NCI-H345 (cell line): ENCODE measurements around the gene LUC7L2.
"Not testable (repeated sequence)": the region's sequence is repeated elsewhere in the genome, so short reads cannot be mapped to it uniquely, and the experiment has no call there.

Experiments used
- DNase-seq: peaks from one replicate; lab custom pipeline; 2025; lab: John Stamatoyannopoulos, UW

The LUC7L2 gene

GRCh38 chr7:139357729-139358506 is 1.8 kb upstream of the LUC7L2 start:
- DNase-seq = not testable (repeated sequence)

DNA sequence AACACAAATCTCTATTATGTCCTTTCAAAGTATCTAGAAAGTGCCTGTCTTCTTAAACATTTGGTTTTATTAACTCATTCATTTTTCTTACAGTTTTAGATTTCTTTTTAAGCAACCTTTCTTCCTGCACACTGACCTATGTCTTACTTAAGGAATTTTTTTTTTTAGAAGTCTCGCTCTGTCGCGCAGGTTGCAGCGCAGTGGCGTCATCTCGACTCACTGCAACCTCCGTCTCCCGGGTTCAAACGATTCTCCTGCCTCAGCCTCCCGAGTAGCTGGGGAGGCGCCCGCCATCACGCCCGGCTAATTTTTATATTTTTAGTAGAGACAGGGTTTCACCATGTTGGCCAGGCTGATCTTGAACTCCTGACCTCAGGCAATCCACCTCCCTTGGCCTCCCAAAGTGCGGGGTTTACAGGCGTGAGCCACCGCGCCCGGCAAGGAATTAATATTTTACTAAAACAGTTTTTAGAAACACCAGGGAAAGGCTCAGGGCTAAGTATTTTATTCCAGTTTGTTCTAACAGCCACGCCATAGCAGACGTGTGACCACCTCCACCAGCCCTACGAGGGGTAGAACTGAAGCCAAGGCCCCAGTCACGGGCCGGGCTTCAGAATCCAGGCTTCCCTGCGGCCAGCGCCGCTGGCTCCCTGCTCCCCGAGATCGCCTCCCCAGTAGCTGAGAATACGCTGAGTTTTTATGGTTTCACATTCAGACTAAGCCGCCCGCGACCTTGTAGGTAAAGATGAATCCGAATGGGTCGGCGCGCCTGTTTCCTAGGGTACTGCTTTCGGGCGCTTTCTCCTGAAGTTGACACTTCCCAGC is 941 bp upstream of the LUC7L2 start:
- DNase-seq = no peak

- DNase-seq = peak; percentile 97
Measured at GRCh38 chr7:139360210-139360947, 685 bp downstream of the LUC7L2 start.

GRCh38 chr7:139360948-139361307 is 1.2 kb downstream of the LUC7L2 start:
- DNase-seq = no peak

DNA sequence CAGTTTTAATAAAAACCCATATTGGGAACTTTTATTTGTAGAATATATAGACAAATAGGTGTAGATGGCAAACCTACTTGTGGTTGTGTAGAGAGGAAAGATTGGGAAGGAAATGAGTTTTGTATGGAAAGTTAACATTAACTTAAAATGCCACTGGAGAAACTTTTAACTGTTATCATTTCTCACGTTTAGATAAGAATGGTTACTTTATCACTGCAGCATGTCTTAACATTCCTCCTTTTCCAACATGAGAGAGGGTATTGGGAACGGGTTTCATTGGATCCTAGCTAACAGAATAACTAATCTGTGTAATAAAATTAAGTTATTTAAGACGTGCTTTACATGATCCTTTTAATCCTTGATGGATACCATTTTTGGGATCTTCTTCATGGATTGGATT is 1.8 kb downstream of the LUC7L2 start:
- no peak for DNase-seq

- no peak for DNase-seq
Measured at GRCh38 chr7:139362302-139362701, 2.6 kb downstream of the LUC7L2 start.

DNA sequence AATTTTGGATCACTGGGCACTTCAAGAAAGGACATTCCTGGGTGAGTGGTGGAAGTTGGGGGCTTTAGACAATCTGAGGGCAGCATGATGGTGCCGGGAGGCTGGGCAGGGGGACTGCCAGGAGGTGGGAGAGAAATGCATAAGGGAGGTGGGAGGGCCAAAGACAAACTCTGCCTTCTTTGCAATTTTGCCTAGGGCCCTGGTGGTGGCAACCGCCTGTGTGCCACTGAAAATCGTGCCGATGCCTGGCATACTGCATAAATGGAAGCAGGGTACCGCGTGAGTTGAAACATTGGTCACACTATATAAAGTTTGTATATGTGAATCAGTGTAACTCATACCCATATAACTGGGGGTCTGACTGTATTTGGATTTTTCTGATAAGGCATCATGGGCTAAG is 3.3 kb downstream of the LUC7L2 start:
- no peak for DNase-seq

DNA sequence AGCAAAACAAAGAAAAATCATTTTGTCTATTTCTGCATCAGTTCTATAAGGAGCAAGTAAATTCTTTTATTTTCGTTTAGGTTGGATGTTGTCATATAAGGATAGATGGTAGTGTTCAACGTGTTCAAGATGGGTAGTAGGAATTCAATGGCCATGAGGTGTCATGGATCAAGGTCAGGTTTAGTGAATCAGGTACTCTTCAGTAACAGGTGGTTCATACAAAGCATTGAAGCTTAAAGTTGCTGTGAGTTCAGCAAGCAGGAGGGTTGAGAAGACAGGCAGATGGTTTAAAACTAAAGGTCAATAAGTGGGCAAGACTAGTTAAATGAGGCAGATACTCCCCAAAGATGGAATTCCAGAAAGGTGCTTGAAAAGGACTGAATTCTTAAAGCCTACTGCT is 5.6 kb downstream of the LUC7L2 start:
- no peak for DNase-seq

DNA sequence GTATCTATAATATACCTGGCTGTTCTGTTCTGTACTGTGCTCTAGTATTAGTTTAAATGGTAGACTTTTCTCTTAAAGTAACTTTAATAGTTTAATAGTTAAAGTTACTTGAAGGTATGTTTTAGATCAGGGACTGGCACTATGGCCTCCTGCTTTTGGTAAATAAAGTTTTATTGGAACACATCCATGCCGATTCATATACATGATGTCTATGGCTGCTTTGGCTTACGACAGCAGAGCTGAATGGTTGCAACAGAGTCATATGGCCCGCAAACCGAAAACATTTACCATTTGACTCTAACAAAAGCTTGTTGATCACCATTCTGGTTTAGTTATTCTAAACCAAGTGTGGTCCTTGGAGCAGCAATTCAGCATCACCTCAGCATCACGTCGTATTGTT is 6.7 kb downstream of the LUC7L2 start:
- DNase-seq = no peak

- no peak for DNase-seq
Measured at GRCh38 chr7:139367438-139368155, 7.9 kb downstream of the LUC7L2 start.

DNA sequence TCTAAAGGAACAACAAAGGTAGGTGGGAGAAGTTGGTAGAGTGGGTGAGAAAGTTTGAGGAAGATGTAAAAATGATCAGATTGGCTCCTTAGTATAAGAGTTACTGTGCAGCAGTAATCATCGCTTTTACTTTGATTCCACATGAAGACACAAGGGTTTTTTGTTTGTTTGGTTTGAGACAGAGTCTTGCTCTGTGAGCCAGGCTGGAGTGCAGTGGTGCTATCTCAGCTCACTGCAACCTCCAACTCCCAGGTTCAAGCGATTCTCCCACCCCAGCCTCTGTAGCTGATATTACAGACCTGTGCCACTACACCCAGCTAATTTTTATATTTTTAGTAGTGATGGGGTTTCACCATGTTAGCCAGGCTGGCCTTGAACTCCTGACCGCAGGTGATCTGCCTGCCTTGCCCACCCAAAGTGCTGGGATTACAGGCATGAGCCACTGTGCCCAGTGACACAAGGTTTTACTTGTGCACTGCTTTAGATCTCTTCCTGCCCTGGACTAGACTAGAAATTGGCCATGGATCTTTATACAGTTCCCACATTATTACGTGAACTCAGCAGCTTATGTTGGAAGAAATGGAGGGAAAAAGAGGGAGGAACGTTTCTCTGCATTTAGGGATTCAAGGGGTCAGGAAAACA is 10.7 kb downstream of the LUC7L2 start:
- DNase-seq = no peak

DNA sequence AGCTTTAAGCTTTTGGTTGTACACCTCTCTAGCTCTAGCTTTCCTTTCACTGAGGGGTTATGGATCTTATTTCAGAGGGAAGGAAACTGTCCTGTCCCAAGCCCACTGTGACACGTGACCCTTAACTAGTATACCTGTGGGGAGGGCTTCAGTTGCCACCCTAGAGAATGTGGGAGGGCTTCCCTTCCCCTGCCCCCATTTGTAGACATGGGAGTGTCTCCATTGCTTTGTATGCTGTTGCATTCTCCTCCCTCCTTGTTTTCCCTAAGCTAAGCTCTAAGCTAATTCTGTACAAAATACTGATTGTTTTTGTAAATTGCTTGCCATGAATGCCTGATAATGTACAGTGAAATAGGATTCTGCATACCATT is 11.2 kb downstream of the LUC7L2 start:
- no peak for DNase-seq

GRCh38 chr7:139374246-139374645 is 14.6 kb downstream of the LUC7L2 start:
- DNase-seq = no peak

- no peak for DNase-seq
Measured at GRCh38 chr7:139382439-139382838, 22.7 kb downstream of the LUC7L2 start.

GRCh38 chr7:139384611-139385010 is 24.9 kb downstream of the LUC7L2 start:
- DNase-seq = no peak

DNA sequence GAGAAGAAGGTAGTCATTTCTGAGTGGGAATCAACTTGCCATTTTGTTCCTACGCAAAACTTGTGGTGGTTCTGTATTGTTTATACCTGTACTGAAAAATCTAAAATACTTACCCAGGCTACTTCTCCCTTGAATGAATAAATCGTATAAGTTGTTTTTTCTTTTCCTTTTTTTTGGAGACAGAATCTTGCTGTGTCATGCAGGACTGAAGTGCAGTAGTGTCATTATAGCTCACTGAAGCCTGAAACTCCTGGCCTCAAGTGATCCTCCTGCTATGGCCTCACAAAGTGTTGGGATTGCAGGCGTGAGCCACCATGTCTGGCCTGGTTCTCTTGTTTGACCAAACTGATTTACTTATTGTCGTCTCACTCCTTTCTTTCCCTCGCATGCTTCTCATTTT is 27.9 kb downstream of the LUC7L2 start:
- no peak for DNase-seq

- no peak for DNase-seq
Measured at GRCh38 chr7:139389091-139389490, 29.4 kb downstream of the LUC7L2 start.

DNA sequence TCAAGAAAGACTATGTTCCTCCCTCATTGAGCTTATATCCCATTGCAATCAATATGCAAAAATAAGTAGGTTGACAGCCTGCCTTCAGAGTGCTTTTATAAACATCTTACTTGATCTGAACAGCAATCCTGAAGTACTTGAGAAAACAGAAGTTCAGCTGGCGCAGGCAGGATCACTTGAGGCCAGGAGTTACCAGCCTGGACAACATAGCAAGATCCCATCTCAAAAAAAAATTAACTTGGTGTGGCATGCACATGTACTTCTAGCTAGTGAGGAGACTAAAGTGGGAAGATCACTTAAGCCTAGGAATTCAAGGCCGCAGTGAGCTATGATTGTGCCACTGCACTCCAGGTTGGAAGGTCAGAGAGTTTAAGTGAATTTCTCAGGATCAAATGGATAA is 30.1 kb downstream of the LUC7L2 start:
- DNase-seq = no peak

GRCh38 chr7:139393621-139394211 is 34.0 kb downstream of the LUC7L2 start:
- DNase-seq = no peak

DNA sequence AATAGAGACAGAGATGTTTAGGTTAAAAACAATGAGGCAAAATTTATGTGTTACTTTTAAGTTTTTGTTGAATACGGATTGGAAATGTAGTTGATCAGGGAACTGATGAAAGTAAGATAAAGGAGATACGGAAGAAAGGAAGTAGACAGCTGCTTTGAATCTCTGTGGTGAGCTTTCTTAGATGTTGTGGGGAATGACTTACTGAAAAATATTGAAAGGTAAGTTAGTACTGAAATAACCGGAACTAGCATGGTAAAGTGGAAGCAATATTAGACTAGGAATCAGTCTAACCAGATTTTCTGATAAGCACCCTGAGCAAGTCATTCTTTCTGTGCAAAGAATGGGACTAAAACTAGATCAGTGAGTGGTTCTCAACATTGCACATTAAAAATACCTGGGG is 34.8 kb downstream of the LUC7L2 start:
- no peak for DNase-seq

GRCh38 chr7:139396323-139396951 is 36.7 kb downstream of the LUC7L2 start:
- no peak for DNase-seq
